Measurements from ENCODE around the gene C2CD2. TPM values are rescaled to one million over a fixed set of nuclear protein-coding genes. Genes with fewer than 3 reads are reported as not detected.

C2CD2 gene
- total and polyA plus RNA-seq, 2 experiments from 2014 or later: 8.7 to 12.4 TPM

DNA sequence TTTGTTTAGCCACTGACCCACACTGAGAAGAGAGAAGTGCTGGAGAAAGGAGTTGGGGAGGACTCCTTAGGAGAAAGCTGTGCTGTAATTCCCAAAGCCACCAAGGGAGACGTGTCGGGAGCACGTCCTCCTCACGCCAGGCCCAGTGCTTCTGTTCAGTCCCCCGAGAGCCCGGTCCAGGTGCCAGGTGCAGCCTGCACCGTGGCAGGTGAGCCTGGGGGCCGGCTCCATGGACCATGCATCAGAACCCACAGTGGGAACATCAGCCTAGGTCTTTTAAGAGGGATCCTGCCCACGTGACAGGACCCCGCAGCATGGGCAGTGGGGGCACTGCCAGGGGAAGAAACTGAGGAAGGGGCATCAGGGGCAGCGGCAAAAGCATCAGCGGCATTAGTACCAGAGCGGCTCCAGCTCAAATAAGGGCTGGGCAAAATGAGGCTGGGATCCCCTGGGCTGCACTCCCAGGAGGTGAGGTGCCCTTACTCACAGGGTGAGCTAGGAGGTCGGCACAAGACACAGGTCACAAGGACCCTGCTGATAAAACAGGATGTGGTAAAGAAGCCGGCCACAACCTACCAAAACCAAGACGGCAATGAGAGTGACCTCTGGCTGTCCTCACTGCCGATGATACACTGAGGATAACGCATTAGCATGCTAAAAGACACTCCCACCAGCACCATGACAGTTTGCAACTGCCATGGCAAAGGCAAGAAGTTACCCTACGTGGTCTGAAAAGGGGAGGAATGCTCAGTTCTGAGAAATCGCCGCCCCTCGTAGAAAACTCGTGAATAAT is 50.1 kb downstream of the C2CD2 start:
- H3K27me3 ChIP-seq: no peaks in the 10 kb centered on the region
- H3K4me1 ChIP-seq (ENCODE audit: low read depth): no peaks in the 10 kb centered on the region
- no peak overlapping the region for H3K27ac ChIP-seq
- DNase-seq (ENCODE audit: low read depth in 1 of 2, low spot score in 1 of 2): no peak
- no peaks in the 10 kb centered on the region for H3K9me3 ChIP-seq (ENCODE audit: low read depth)
- no peaks in the 10 kb centered on the region for H3K36me3 ChIP-seq
- no peak overlapping the region for H3K4me3 ChIP-seq
- no peak for TF ChIP-seq CTCF (IDR thresholded peaks at IDR 0.05; ENCODE audit: low read depth, low read length)

DNA sequence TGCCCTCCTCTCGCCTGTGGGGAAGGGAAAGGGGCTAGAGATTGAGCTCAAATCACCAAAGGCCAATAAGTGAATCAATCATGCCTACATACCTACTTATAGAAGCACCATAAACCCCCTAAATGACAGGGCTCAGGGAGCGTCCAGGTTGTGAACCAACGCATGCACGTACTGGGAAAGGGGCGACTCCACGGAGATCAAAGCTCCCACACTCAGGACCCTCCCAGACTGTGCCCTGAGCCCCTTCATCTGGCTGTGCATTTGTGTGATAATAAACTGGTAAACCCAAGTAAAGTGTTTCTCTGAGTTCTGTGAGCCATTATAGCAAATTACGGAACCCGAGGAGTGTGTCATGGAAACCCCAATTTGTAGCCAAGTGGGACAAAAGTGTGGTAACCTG is 50.9 kb downstream of the C2CD2 start:
- Histone ChIP-seq H3K4me1 (ENCODE audit: low read depth) (no peaks in the 10 kb centered on the region), H3K36me3 (no peaks in the 10 kb centered on the region), H3K27me3 (no peaks in the 10 kb centered on the region), H3K4me3 (no peak overlapping the region), H3K9me3 (ENCODE audit: low read depth) (no peaks in the 10 kb centered on the region), H3K27ac (no peak overlapping the region)
- TF ChIP-seq CTCF (IDR thresholded peaks at IDR 0.05; ENCODE audit: low read depth, low read length): no peak
- no peak for DNase-seq (ENCODE audit: low read depth in 1 of 2, low spot score in 1 of 2)

- H3K9me3 ChIP-seq (ENCODE audit: low read depth): no peaks in the 10 kb centered on the region
- no peak for TF ChIP-seq CTCF (IDR thresholded peaks at IDR 0.05; ENCODE audit: low read depth, low read length)
- H3K4me3 ChIP-seq: no peak overlapping the region
- no peak for DNase-seq (ENCODE audit: low read depth in 1 of 2, low spot score in 1 of 2)
- H3K27ac ChIP-seq: no peak overlapping the region
- no peaks in the 10 kb centered on the region for H3K36me3 ChIP-seq
- H3K4me1 ChIP-seq (ENCODE audit: low read depth): no peaks in the 10 kb centered on the region
- H3K27me3 ChIP-seq: no peaks in the 10 kb centered on the region
Observed at GRCh38 chr21:41901782-41902181, 52.0 kb downstream of the C2CD2 start.

- H3K4me3 ChIP-seq: no peak overlapping the region
- H3K4me1 ChIP-seq (ENCODE audit: low read depth): no peaks in the 10 kb centered on the region
- H3K9me3 ChIP-seq (ENCODE audit: low read depth): no peaks in the 10 kb centered on the region
- TF ChIP-seq CTCF (IDR thresholded peaks at IDR 0.05; ENCODE audit: low read depth, low read length): no peak
- H3K27me3 ChIP-seq: no peaks in the 10 kb centered on the region
- H3K36me3 ChIP-seq: no peaks in the 10 kb centered on the region
- no peak for DNase-seq (ENCODE audit: low read depth in 1 of 2, low spot score in 1 of 2)
- H3K27ac ChIP-seq: no peak overlapping the region
Observed at GRCh38 chr21:41901099-41901498, 52.7 kb downstream of the C2CD2 start.

DNA sequence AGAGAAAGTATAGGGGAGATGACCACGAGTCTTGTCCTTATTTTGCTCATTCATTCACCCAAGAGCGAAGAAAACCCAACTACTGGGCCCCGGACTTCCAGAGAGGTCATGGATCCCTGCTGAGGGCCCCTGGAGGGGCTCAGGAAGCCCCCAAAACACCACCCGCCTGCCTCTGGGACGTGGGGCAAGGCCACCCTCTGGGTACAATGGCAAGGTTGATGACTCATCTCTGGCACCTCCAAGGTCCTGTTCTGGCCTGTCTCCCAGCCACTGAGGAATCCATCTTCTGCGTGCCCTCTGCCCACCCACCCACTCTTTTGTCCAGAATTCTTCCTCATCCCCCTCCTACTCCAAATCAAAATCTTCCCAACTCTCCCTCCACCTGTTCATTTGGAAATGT is 53.4 kb downstream of the C2CD2 start:
- no peak overlapping the region for H3K4me3 ChIP-seq
- H3K9me3 ChIP-seq (ENCODE audit: low read depth): no peaks in the 10 kb centered on the region
- no peak for DNase-seq (ENCODE audit: low read depth in 1 of 2, low spot score in 1 of 2)
- no peaks in the 10 kb centered on the region for H3K4me1 ChIP-seq (ENCODE audit: low read depth)
- H3K27ac ChIP-seq: no peak overlapping the region
- no peaks in the 10 kb centered on the region for H3K27me3 ChIP-seq
- H3K36me3 ChIP-seq: no peaks in the 10 kb centered on the region
- TF ChIP-seq CTCF (IDR thresholded peaks at IDR 0.05; ENCODE audit: low read depth, low read length): no peak

Measured in cardiac muscle cell (in vitro differentiated cells and primary cell).